ENCODE data around the gene NDST3.

DNA sequence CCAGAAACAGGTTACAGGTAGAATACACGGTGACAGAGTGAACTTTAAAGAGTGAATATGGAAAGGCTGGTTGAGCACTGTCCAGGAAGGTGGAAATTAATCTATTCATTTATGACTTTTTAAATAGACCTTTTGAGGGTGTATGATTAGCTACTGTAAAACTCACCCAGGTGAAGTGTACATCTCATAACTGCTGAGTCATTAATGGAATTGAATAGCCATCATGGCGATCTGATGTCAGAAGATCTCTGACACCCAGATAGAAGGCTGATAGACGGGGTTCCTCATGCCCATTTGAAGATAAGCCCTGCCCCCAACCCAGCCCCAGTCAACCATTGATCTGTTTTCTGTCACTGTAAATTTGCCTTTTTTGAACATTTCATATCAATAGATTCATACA, 234.5 kb downstream of the NDST3 start:
- TF ChIP-seq POLR2A (IDR thresholded peaks at IDR 0.05; ENCODE audit: low read length) (no peak), GATA1 (IDR thresholded peaks at IDR 0.05; ENCODE audit: low read depth, low read length) (no peak)
